Measurements from ENCODE around the gene BIN1. TPM values are rescaled to one million over a fixed set of nuclear protein-coding genes. Genes with fewer than 3 reads are reported as not detected.

BIN1 gene
- total RNA-seq, 1 experiment from 2014 or later = 31.8 TPM

GRCh38 chr2:127090281-127091120 is 16.5 kb downstream of the BIN1 start:
- Histone ChIP-seq H3K9me3 (ENCODE audit: control insufficient read depth in 1 of 2, insufficient read depth in 1 of 2, low read depth in 1 of 2, low read length in 2 of 2) (no peaks in the 10 kb centered on the region), H3K27ac (ENCODE audit: low read depth, low read length) (no peak overlapping the region), H2AFZ (ENCODE audit: low read depth, low read length, poor library complexity, severe bottlenecking) (no peak overlapping the region), H3K9me2 (ENCODE audit: insufficient read depth) (no peaks in the 10 kb centered on the region), H3K27me3 (ENCODE audit: insufficient read depth, low read length) (no peaks in the 10 kb centered on the region), H4K20me1 (ENCODE audit: insufficient read depth) (no peaks in the 10 kb centered on the region), H3K36me3 (ENCODE audit: control insufficient read depth in 1 of 2, insufficient read depth in 2 of 2, low read length in 2 of 2) (no peaks in the 10 kb centered on the region), H3K4me1 (ENCODE audit: control insufficient read depth in 1 of 2, insufficient read depth in 2 of 2, low read length in 2 of 2) (peaks cover 28 to 33% of the 10 kb centered on the region in 2 experiments), H3K4me3 (replicated peaks in 1 of 2; ENCODE audit: low read depth in 1 of 2, low read length in 2 of 2) (no peak overlapping the region), H3K4me2 (ENCODE audit: low read length) (no peak overlapping the region), H3K79me2 (ENCODE audit: insufficient read depth, low read length) (no peaks in the 10 kb centered on the region; the same call in 1 of the 2 replicates), H3K9ac (ENCODE audit: low read length) (no peak overlapping the region)
- intact Hi-C loops (cut with micrococcal nuclease) = no loop called here
- POLR2A ChIA-PET = no interaction called here
- RAD21 ChIA-PET (ENCODE audit: low non-redundant PET in 1 of 2, low total read pairs in 2 of 2, uncharacterized antibody in 2 of 2, unreplicated experiment in 2 of 2) = no interaction called here
- BruUV-seq (replicated peaks) = no TSS peak
- CTCF ChIA-PET = no interaction called here
- ATAC-seq (no peak), DNase-seq (ENCODE audit: low read depth, low spot score) (no peak)
- TF ChIP-seq FOSL1 (IDR thresholded peaks at IDR 0.05; ENCODE audit: low read depth) (no peak), RAD21 (IDR thresholded peaks at IDR 0.05; ENCODE audit: low read depth) (no peak), ZNF274 (IDR thresholded peaks at IDR 0.05; ENCODE audit: low read depth, low read length) (no peak), ZFX (IDR thresholded peaks at IDR 0.05) (no peak), YY1 (IDR thresholded peaks at IDR 0.05; ENCODE audit: extremely low read depth, insufficient replicate concordance, low read depth, low read length) (no peak), EZH2 (IDR thresholded peaks at IDR 0.05) (no peak)

- Histone ChIP-seq H3K79me2 (ENCODE audit: insufficient read depth, low read length) (no peaks in the 10 kb centered on the region; the same call in 1 of the 2 replicates), H4K20me1 (ENCODE audit: insufficient read depth) (no peaks in the 10 kb centered on the region), H2AFZ (ENCODE audit: low read depth, low read length, poor library complexity, severe bottlenecking) (no peak overlapping the region), H3K4me3 (replicated peaks in 1 of 2; ENCODE audit: low read depth in 1 of 2, low read length in 2 of 2) (no peak overlapping the region), H3K36me3 (ENCODE audit: control insufficient read depth in 1 of 2, insufficient read depth in 2 of 2, low read length in 2 of 2) (no peaks in the 10 kb centered on the region), H3K9me3 (ENCODE audit: control insufficient read depth in 1 of 2, insufficient read depth in 1 of 2, low read depth in 1 of 2, low read length in 2 of 2) (no peaks in the 10 kb centered on the region), H3K4me2 (ENCODE audit: low read length) (no peak overlapping the region), H3K9me2 (ENCODE audit: insufficient read depth) (no peaks in the 10 kb centered on the region), H3K9ac (ENCODE audit: low read length) (no peak overlapping the region), H3K4me1 (ENCODE audit: control insufficient read depth in 1 of 2, insufficient read depth in 2 of 2, low read length in 2 of 2) (peaks cover 21 to 29% of the 10 kb centered on the region in 2 experiments), H3K27me3 (ENCODE audit: insufficient read depth, low read length) (no peaks in the 10 kb centered on the region), H3K27ac (ENCODE audit: low read depth, low read length) (no peak overlapping the region)
- BruUV-seq (replicated peaks) = no TSS peak
- TF ChIP-seq ZNF274 (IDR thresholded peaks at IDR 0.05; ENCODE audit: low read depth, low read length) (no peak), POLR2AphosphoS5 (IDR thresholded peaks at IDR 0.05; ENCODE audit: low read depth, low read length) (no peak), ZFX (IDR thresholded peaks at IDR 0.05) (no peak), JUND (IDR thresholded peaks at IDR 0.05) (no peak), ELF1 (IDR thresholded peaks at IDR 0.05; ENCODE audit: borderline replicate concordance, low read depth) (no peak), SRF (IDR thresholded peaks at IDR 0.05; ENCODE audit: low read depth) (no peak), REST (IDR thresholded peaks at IDR 0.05; ENCODE audit: low read depth) (no peak), EZH2phosphoT487 (IDR thresholded peaks at IDR 0.05; ENCODE audit: borderline replicate concordance) (no peak), SP1 (IDR thresholded peaks at IDR 0.05; ENCODE audit: low read depth) (no peak), RAD21 (IDR thresholded peaks at IDR 0.05; ENCODE audit: low read depth) (no peak)
- ChIA-PET POLR2A (no interaction called here), CTCF (no interaction called here), RAD21 (ENCODE audit: low non-redundant PET in 1 of 2, low total read pairs in 2 of 2, uncharacterized antibody in 2 of 2, unreplicated experiment in 2 of 2) (no interaction called here)
- ATAC-seq = no peak
- DNase-seq (ENCODE audit: low read depth, low spot score) = no peak
- intact Hi-C loops (cut with micrococcal nuclease) = no loop called here
These were observed 17.3 kb downstream of the BIN1 start for GRCh38 chr2:127089478-127090235.
